ENCODE results near the gene FOXN3. TPM values are rescaled to one million over a fixed set of nuclear protein-coding genes. Genes with fewer than 3 reads are reported as not detected.

The FOXN3 gene
- polyA plus RNA-seq, 3 donors: 38.7 to 57.4 (median 42.0) TPM

- H3K36me3 Mint-ChIP-seq: no peaks in the 10 kb centered on the region
- H3K27ac Mint-ChIP-seq: no peak overlapping the region
- Histone ChIP-seq H3K27ac (ENCODE audit: low read depth in 1 of 2, low read length in 2 of 2) (no peak overlapping the region), H3K36me3 (replicated peaks in 1 of 2; ENCODE audit: control insufficient read depth in 1 of 2, insufficient read depth in 2 of 2, low read length in 2 of 2) (no peaks in the 10 kb centered on the region), H3K4me1 (ENCODE audit: control insufficient read depth in 1 of 2, insufficient read depth in 2 of 2, low read length in 2 of 2) (no peaks in the 10 kb centered on the region), H2AFZ (ENCODE audit: insufficient read depth, low read depth, low read length, poor library complexity, severe bottlenecking) (no peak overlapping the region), H3K9me3 (replicated peaks in 1 of 2; ENCODE audit: control insufficient read depth in 1 of 2, insufficient read depth in 1 of 2, low read length in 2 of 2) (peaks cover 0 to 14% of the 10 kb centered on the region in 2 donors), H3K27me3 (ENCODE audit: control insufficient read depth in 2 of 2, insufficient read depth in 2 of 2, low read length in 2 of 2) (no peaks in the 10 kb centered on the region), H3K4me3 (replicated peaks in 1 of 3; ENCODE audit: low read depth in 2 of 3, low read length in 3 of 3) (no peak overlapping the region), H3K79me2 (ENCODE audit: insufficient read depth, low read length) (no peaks in the 10 kb centered on the region), H3K4me2 (replicated peaks; ENCODE audit: extremely low read depth, low read length, poor library complexity, severe bottlenecking) (no peak overlapping the region), H3K9ac (ENCODE audit: insufficient read depth, low read length, poor library complexity, severe bottlenecking) (no peak overlapping the region), H4K20me1 (ENCODE audit: insufficient read depth, low read length) (no peaks in the 10 kb centered on the region)
- DNase-seq: no peak
- H3K4me1 Mint-ChIP-seq: no peaks in the 10 kb centered on the region
- H3K9me3 Mint-ChIP-seq: peaks cover 2 to 23% (median 17%) of the 10 kb centered on the region in 7 donors
- intact Hi-C loops (cut with micrococcal nuclease): no loop called here
- WGBS (ENCODE audit: insufficient coverage): 100% methylated on average over 1 of the region's 5 CpGs
- TF ChIP-seq, protein P1, sequence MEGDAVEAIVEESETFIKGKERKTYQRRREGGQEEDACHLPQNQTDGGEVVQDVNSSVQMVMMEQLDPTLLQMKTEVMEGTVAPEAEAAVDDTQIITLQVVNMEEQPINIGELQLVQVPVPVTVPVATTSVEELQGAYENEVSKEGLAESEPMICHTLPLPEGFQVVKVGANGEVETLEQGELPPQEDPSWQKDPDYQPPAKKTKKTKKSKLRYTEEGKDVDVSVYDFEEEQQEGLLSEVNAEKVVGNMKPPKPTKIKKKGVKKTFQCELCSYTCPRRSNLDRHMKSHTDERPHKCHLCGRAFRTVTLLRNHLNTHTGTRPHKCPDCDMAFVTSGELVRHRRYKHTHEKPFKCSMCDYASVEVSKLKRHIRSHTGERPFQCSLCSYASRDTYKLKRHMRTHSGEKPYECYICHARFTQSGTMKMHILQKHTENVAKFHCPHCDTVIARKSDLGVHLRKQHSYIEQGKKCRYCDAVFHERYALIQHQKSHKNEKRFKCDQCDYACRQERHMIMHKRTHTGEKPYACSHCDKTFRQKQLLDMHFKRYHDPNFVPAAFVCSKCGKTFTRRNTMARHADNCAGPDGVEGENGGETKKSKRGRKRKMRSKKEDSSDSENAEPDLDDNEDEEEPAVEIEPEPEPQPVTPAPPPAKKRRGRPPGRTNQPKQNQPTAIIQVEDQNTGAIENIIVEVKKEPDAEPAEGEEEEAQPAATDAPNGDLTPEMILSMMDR (IDR thresholded peaks at IDR 0.05): no peak
- peaks cover 0 to 3% (median 1%) of the 10 kb centered on the region in 3 donors for H3K27me3 Mint-ChIP-seq (ENCODE audit: low read depth in 3 of 3)
- H3K4me3 Mint-ChIP-seq: no peak overlapping the region
These were observed 309.4 kb downstream of the FOXN3 start for GRCh38 chr14:89107626-89108025.

Measured in CD14-positive monocyte (primary cell).